Ishikawa (cell line): ENCODE data around the gene ZNF70.

Source experiments
- CEBPB ChIP-seq: IDR thresholded peaks from 2 replicates; pipeline ENCODE4 v1.6.1; 2012
- CREB1 ChIP-seq: IDR thresholded peaks from 2 replicates; pipeline ENCODE4 v1.6.1; 2012; ENCODE audit warnings: low read depth
- EGR1 ChIP-seq: IDR thresholded peaks from 2 replicates; pipeline ENCODE4 v1.6.1; 2012
- EP300 ChIP-seq: IDR thresholded peaks from 2 replicates; pipeline ENCODE4 v1.6.1; 2012; ENCODE audit warnings: borderline replicate concordance
- FOXM1 ChIP-seq: IDR thresholded peaks from 2 replicates; pipeline ENCODE4 v1.6.1; 2012; ENCODE audit warnings: low read depth, borderline replicate concordance
- MAX ChIP-seq: IDR thresholded peaks from 2 replicates; pipeline ENCODE4 v1.6.1; 2012
- NFIC ChIP-seq: IDR thresholded peaks from 2 replicates; pipeline ENCODE4 v1.6.1; 2012
- RAD21 ChIP-seq: IDR thresholded peaks from 2 replicates; pipeline ENCODE4 v1.6.1; 2012; ENCODE audit warnings: low read depth
- REST ChIP-seq: IDR thresholded peaks from 2 replicates; pipeline ENCODE4 v1.6.1; 2012; ENCODE audit warnings: low read depth, mild to moderate bottlenecking
- TAF1 ChIP-seq: IDR thresholded peaks from 2 replicates; pipeline ENCODE4 v1.6.1; 2012; ENCODE audit warnings: low read depth, mild to moderate bottlenecking
- TCF12 ChIP-seq: IDR thresholded peaks from 2 replicates; pipeline ENCODE4 v1.6.1; 2012; ENCODE audit warnings: low read depth
- TEAD4 ChIP-seq: IDR thresholded peaks from 2 replicates; pipeline ENCODE4 v1.6.1; 2012
- YY1 ChIP-seq: IDR thresholded peaks from 2 replicates; pipeline ENCODE4 v1.6.1; 2012; ENCODE audit warnings: low read depth
- ZBTB7A ChIP-seq: IDR thresholded peaks from 2 replicates; pipeline ENCODE4 v1.6.1; 2012; ENCODE audit warnings: low read depth
- TF ChIP-seq, protein P1 (sequence below): IDR thresholded peaks from 2 replicates; pipeline ENCODE4 v1.6.1; 2012

ZNF70 gene

DNA sequence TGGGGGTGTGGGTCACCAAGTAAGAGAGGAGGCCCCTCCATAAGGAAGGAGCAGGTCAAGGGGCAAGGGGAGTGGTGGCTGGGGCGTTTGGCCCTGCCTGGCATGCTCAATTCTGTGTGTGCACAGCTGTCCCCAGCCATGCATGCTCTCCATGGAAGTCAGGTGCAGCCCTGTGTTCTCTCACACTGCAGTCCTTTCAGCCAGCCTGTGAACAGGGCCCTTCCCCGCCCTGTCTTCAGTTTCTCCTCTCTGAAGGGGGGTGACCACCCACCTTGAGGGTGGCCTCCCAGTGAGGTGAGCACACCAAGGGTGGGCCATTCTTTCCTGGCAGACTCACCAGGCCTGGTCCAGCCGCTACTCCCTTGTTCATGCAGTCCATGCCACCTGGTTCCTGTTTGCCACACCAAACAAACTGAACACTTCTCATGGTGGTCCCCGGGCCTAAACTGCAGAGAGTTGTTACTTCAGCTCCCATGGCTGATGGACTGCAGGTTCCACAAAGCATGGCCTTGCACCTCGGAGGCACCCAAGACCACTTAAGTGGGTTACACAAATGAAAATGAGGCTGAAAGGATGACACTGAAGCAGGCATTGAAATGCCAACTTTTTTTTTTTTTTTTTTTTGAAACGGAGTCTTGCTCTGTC, 18.5 kb upstream of the ZNF70 start:
- TF ChIP-seq CREB1 (no peak), EP300 (no peak), TCF12 (no peak), RAD21 (no peak), YY1 (no peak)
- TF ChIP-seq, protein P1, sequence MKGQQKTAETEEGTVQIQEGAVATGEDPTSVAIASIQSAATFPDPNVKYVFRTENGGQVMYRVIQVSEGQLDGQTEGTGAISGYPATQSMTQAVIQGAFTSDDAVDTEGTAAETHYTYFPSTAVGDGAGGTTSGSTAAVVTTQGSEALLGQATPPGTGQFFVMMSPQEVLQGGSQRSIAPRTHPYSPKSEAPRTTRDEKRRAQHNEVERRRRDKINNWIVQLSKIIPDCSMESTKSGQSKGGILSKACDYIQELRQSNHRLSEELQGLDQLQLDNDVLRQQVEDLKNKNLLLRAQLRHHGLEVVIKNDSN = no peak

GRCh38 chr22:23767673-23768548, 17.0 kb upstream of the ZNF70 start, which contains the start of gene CHCHD10:
CHCHD10 (minus strand) TSS chr22:23767972; CDS start chr22:23767874, 98 bp downstream.
- TF ChIP-seq FOXM1 (no peak), REST (no peak), ZBTB7A (peak; percentile 99), TCF12 (peak; percentile 19; the same call in 1 of the 2 replicates), EGR1 (no peak), YY1 (peak; percentile 91), TEAD4 (no peak), CEBPB (no peak), RAD21 (peak; percentile 64), CREB1 (no peak), NFIC (peak; percentile 26; the same call in 1 of the 2 replicates), TAF1 (peak; percentile 67), MAX (peak; percentile 79), EP300 (no peak)
- TF ChIP-seq, protein P1 = no peak; the same call in none of the 2 replicates

DNA sequence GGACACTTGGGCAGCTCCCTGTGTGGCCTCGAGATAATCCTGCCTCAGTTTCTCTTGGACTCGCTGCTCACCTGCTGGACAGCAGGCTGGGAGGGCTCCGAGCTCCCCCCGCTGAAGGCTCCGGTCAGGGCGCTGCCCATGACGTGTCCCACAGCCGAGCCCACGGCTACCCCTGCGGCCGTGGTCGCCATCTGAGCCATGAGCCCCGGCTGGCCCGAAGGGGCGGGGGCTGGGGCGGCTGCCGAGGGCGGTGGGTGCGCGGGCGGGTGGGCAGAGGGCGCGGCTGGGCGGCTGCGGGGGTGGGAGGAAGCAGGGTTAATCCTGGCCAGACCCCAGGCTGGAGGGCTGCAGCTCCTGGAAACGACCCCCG, 16.4 kb upstream of the ZNF70 start:
- TF ChIP-seq TAF1 (no peak), CEBPB (no peak), ZBTB7A (no peak), RAD21 (no peak), TEAD4 (no peak), TCF12 (no peak), MAX (no peak), EP300 (no peak), FOXM1 (no peak), EGR1 (no peak), NFIC (no peak), YY1 (no peak), CREB1 (no peak), REST (no peak)
- TF ChIP-seq, protein P1 = no peak

DNA sequence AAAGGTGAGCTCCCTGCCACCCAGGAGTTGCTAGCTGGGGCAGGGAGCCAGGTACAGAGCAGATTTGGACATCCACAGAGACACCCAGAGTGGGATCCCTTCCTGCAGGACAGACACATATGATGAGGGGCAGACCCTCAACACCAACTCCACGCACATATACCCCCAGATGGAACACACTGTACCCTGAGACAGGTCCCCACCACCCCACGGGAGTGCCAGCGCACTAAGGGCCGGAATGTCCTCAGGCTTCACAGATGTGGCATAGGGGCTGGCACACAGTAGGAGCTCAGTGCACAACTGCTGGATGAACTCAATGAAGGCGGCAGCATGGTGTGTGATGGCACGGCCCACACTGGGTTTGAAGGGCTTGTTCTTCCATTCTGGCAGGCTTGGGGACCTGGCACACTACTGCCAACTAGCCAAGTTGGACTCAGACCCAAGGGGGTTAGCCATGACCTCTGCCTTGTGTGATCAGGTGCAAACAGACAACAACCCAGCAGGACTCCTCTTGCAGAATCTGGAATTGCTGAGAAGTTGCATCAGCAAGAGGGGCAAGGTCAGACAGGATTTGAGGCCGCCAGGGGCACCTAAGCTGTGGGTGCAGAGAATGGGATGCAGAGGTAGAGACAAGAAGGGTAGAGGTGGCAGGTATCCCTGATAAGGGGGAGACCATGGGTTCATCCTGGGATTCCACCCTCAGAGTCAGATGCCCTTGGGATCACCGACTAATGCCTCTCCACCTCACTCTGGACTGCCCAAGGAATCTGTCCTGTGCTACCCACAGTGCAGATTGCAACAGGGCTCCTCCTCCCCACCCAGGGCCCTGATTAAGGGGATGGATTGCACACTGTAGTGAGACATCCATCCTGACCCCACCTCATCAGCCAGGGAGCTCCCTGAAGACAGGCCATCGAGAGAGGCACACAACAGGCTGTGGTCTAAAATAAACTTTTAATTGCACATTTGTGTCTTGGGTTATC, 14.3 kb upstream of the ZNF70 start:
- TF ChIP-seq NFIC = no peak
- TF ChIP-seq, protein P1 = no peak
- TF ChIP-seq RAD21 = no peak
